IPS-15b (cell line): ENCODE data around the gene MARCHF3.

ENCODE experiments used
- H3K27me3 ChIP-seq: one replicate; pipeline ENCODE4 v1.6.1; 2013; ENCODE audit warnings: low read length; ENCODE audit not compliant: control insufficient read depth, insufficient read depth
- H3K36me3 ChIP-seq: one replicate; pipeline ENCODE4 v1.6.1; 2013; ENCODE audit warnings: low read length; ENCODE audit not compliant: control insufficient read depth, insufficient read depth
- H3K4me1 ChIP-seq: one replicate; pipeline ENCODE4 v1.6.1; 2013; ENCODE audit warnings: mild to moderate bottlenecking, low read length; ENCODE audit not compliant: control insufficient read depth, insufficient read depth
- H3K4me3 ChIP-seq: one replicate; pipeline ENCODE4 v1.5.1; 2013; ENCODE audit warnings: low read depth, low read length
- H3K9ac ChIP-seq: one replicate; pipeline ENCODE4 v1.6.1; 2013; ENCODE audit warnings: low read depth, mild to moderate bottlenecking, low read length
- H3K9me3 ChIP-seq: one replicate; pipeline ENCODE4 v1.6.1; 2013; ENCODE audit warnings: mild to moderate bottlenecking, low read length; ENCODE audit not compliant: control insufficient read depth, insufficient read depth

Gene MARCHF3

GRCh38 chr5:126939887-126940286, 90.5 kb downstream of the MARCHF3 start:
- no peaks in the 10 kb centered on the region for H3K36me3 ChIP-seq
- no peaks in the 10 kb centered on the region for H3K9me3 ChIP-seq
- H3K4me1 ChIP-seq = peaks cover 6% of the 10 kb centered on the region
- H3K27me3 ChIP-seq = no peaks in the 10 kb centered on the region
- H3K4me3 ChIP-seq = no peak overlapping the region
- H3K9ac ChIP-seq = no peak overlapping the region

GRCh38 chr5:126938466-126938865, 91.9 kb downstream of the MARCHF3 start:
- H3K4me1 ChIP-seq = peaks cover 6% of the 10 kb centered on the region
- H3K4me3 ChIP-seq = no peak overlapping the region
- no peak overlapping the region for H3K9ac ChIP-seq
- no peaks in the 10 kb centered on the region for H3K27me3 ChIP-seq
- H3K36me3 ChIP-seq = no peaks in the 10 kb centered on the region
- no peaks in the 10 kb centered on the region for H3K9me3 ChIP-seq

- no peak overlapping the region for H3K4me3 ChIP-seq
Measured at GRCh38 chr5:126937771-126938170, 92.6 kb downstream of the MARCHF3 start.

GRCh38 chr5:126936775-126937418, 93.5 kb downstream of the MARCHF3 start:
- no peak overlapping the region for H3K9ac ChIP-seq
- no peaks in the 10 kb centered on the region for H3K36me3 ChIP-seq
- H3K9me3 ChIP-seq = no peaks in the 10 kb centered on the region
- peaks cover 6% of the 10 kb centered on the region for H3K4me1 ChIP-seq
- H3K4me3 ChIP-seq = no peak overlapping the region
- no peaks in the 10 kb centered on the region for H3K27me3 ChIP-seq

More at GRCh38 chr5:126937771-126938170, 92.6 kb downstream of the MARCHF3 start:
- Histone ChIP-seq H3K9ac (no peak overlapping the region), H3K27me3 (no peaks in the 10 kb centered on the region), H3K4me1 (peaks cover 6% of the 10 kb centered on the region), H3K9me3 (no peaks in the 10 kb centered on the region), H3K36me3 (no peaks in the 10 kb centered on the region)

GRCh38 chr5:126931963-126932660, 98.2 kb downstream of the MARCHF3 start:
- Histone ChIP-seq H3K9me3 (no peaks in the 10 kb centered on the region), H3K9ac (no peak overlapping the region), H3K4me1 (no peaks in the 10 kb centered on the region), H3K27me3 (no peaks in the 10 kb centered on the region), H3K36me3 (no peaks in the 10 kb centered on the region), H3K4me3 (no peak overlapping the region)

- no peak overlapping the region for H3K9ac ChIP-seq
- no peaks in the 10 kb centered on the region for H3K36me3 ChIP-seq
Measured at GRCh38 chr5:126928041-126928440, 102.3 kb downstream of the MARCHF3 start.

GRCh38 chr5:126927429-126927828, 102.9 kb downstream of the MARCHF3 start:
- Histone ChIP-seq H3K9ac (no peak overlapping the region), H3K9me3 (no peaks in the 10 kb centered on the region), H3K4me1 (peaks cover 6% of the 10 kb centered on the region), H3K4me3 (no peak overlapping the region), H3K27me3 (no peaks in the 10 kb centered on the region), H3K36me3 (no peaks in the 10 kb centered on the region)

More at GRCh38 chr5:126928041-126928440, 102.3 kb downstream of the MARCHF3 start:
- Histone ChIP-seq H3K27me3 (no peaks in the 10 kb centered on the region), H3K9me3 (no peaks in the 10 kb centered on the region), H3K4me1 (peaks cover 6% of the 10 kb centered on the region), H3K4me3 (no peak overlapping the region)

GRCh38 chr5:126926187-126926586, 104.2 kb downstream of the MARCHF3 start:
- Histone ChIP-seq H3K4me1 (peaks cover 17% of the 10 kb centered on the region), H3K9ac (no peak overlapping the region), H3K27me3 (no peaks in the 10 kb centered on the region), H3K9me3 (no peaks in the 10 kb centered on the region), H3K36me3 (no peaks in the 10 kb centered on the region), H3K4me3 (no peak overlapping the region)

- Histone ChIP-seq H3K36me3 (no peaks in the 10 kb centered on the region), H3K9me3 (no peaks in the 10 kb centered on the region), H3K9ac (no peak overlapping the region), H3K27me3 (no peaks in the 10 kb centered on the region), H3K4me3 (no peak overlapping the region), H3K4me1 (peaks cover 20% of the 10 kb centered on the region)
Measured at GRCh38 chr5:126925482-126925881, 104.9 kb downstream of the MARCHF3 start.

- no peaks in the 10 kb centered on the region for H3K27me3 ChIP-seq
- no peak overlapping the region for H3K9ac ChIP-seq
- no peaks in the 10 kb centered on the region for H3K36me3 ChIP-seq
- no peak overlapping the region for H3K4me3 ChIP-seq
- H3K4me1 ChIP-seq = peaks cover 20% of the 10 kb centered on the region
- no peaks in the 10 kb centered on the region for H3K9me3 ChIP-seq
Measured at GRCh38 chr5:126924331-126925033, 105.9 kb downstream of the MARCHF3 start.

- H3K36me3 ChIP-seq = no peaks in the 10 kb centered on the region
- no peak overlapping the region for H3K9ac ChIP-seq
- no peak overlapping the region for H3K4me3 ChIP-seq
- H3K4me1 ChIP-seq = peaks cover 20% of the 10 kb centered on the region
- H3K27me3 ChIP-seq = no peaks in the 10 kb centered on the region
- no peaks in the 10 kb centered on the region for H3K9me3 ChIP-seq
Measured at GRCh38 chr5:126921241-126922091, 108.9 kb downstream of the MARCHF3 start.
